Brain microvascular endothelial cell (primary cell): Measurements from ENCODE around the gene DYNLRB1.
A peak's percentile ranks its signal among the peaks of the same experiment; 100 is the strongest.

Experiments used
- DNase-seq: peaks from one replicate; pipeline ENCODE4 v3.0.0-alpha.2; 2020
- H3K27ac ChIP-seq: fragments of 250-450 bp; sonication (Bioruptor Pico); 2 replicates; pipeline ENCODE4 v1.5.1; 2020; ENCODE audit warnings: mild to moderate bottlenecking, moderate library complexity
- H3K27me3 ChIP-seq: fragments of 250-450 bp; sonication (Bioruptor Pico); replicated peaks from 2 replicates; pipeline ENCODE4 v1.5.1; 2020; ENCODE audit warnings: mild to moderate bottlenecking
- H3K36me3 ChIP-seq: fragments of 250-450 bp; sonication (Bioruptor Pico); replicated peaks from 2 replicates; pipeline ENCODE4 v1.5.1; 2020; ENCODE audit warnings: mild to moderate bottlenecking
- H3K4me3 ChIP-seq: 2 replicates; pipeline ENCODE4 v1.5.1; 2011; ENCODE audit warnings: low read depth, mild to moderate bottlenecking, control low read depth, low read length, moderate library complexity
- in situ Hi-C: cut with HindIII; loops from 2 replicates; pipeline ENCODE4 v1.10.0; 2017; ENCODE audit warnings: low sequenced_read_pairs, low pct_ligation_motif_present
- TF ChIP-seq, protein P1 (sequence below): IDR thresholded peaks from 2 replicates; pipeline ENCODE4 v1.5.1; 2011; ENCODE audit warnings: low read depth, mild to moderate bottlenecking, moderate library complexity, low read length, control low read depth, inconsistent platforms; ENCODE audit errors: missing control alignments

DYNLRB1 gene

DNA sequence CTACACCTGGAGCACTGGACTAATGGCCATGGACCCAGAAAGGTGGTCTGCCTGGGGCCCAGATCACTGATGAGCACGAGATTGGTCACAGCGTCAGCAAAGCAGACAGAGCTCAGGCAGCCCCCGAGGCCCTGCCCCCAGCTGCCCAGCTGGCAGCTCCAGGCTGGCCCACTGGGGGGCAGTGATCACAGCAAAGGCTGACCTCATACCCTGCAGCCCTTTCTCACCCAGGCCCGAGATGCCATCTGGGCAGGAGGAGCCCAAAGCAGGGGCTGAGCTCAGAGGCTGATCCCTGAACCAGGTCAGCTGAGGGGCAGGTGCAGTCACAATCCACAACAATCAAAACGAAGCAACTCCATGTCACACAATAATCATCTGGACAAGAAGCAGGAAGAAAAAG is 46.4 kb downstream of the DYNLRB1 start:
- Histone ChIP-seq H3K27ac (no peak overlapping the region), H3K36me3 (no peaks in the 10 kb centered on the region), H3K27me3 (no peaks in the 10 kb centered on the region), H3K4me3 (no peak overlapping the region)
- DNase-seq = no peak
- in situ Hi-C loops = no loop called here
- TF ChIP-seq, protein P1, sequence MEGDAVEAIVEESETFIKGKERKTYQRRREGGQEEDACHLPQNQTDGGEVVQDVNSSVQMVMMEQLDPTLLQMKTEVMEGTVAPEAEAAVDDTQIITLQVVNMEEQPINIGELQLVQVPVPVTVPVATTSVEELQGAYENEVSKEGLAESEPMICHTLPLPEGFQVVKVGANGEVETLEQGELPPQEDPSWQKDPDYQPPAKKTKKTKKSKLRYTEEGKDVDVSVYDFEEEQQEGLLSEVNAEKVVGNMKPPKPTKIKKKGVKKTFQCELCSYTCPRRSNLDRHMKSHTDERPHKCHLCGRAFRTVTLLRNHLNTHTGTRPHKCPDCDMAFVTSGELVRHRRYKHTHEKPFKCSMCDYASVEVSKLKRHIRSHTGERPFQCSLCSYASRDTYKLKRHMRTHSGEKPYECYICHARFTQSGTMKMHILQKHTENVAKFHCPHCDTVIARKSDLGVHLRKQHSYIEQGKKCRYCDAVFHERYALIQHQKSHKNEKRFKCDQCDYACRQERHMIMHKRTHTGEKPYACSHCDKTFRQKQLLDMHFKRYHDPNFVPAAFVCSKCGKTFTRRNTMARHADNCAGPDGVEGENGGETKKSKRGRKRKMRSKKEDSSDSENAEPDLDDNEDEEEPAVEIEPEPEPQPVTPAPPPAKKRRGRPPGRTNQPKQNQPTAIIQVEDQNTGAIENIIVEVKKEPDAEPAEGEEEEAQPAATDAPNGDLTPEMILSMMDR = peak; percentile 73

DNA sequence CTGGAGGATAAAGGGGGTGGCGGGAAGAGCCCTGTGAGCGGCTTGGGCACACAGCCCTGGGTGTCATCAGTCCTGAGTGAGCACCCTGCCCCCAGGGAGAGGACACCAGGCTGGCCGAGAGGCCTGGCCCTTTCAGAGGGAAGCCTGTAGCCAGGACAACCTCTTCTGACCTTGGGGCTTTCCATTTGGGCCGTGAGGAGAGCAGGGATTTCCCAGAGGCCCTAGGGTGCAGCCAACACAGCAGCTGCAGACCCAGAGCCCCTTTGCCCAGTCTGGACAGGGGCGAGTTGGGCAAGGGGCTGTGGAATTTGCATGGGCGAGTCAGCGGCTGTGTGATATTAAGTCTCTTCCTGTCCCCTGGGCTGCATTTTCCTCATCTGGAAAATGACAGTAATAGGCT is 48.6 kb downstream of the DYNLRB1 start:
- Histone ChIP-seq H3K36me3 (no peaks in the 10 kb centered on the region), H3K27ac (no peak overlapping the region), H3K4me3 (no peak overlapping the region), H3K27me3 (no peaks in the 10 kb centered on the region)
- DNase-seq = no peak
- TF ChIP-seq, protein P1 = no peak
- in situ Hi-C loops = no loop called here

DNA sequence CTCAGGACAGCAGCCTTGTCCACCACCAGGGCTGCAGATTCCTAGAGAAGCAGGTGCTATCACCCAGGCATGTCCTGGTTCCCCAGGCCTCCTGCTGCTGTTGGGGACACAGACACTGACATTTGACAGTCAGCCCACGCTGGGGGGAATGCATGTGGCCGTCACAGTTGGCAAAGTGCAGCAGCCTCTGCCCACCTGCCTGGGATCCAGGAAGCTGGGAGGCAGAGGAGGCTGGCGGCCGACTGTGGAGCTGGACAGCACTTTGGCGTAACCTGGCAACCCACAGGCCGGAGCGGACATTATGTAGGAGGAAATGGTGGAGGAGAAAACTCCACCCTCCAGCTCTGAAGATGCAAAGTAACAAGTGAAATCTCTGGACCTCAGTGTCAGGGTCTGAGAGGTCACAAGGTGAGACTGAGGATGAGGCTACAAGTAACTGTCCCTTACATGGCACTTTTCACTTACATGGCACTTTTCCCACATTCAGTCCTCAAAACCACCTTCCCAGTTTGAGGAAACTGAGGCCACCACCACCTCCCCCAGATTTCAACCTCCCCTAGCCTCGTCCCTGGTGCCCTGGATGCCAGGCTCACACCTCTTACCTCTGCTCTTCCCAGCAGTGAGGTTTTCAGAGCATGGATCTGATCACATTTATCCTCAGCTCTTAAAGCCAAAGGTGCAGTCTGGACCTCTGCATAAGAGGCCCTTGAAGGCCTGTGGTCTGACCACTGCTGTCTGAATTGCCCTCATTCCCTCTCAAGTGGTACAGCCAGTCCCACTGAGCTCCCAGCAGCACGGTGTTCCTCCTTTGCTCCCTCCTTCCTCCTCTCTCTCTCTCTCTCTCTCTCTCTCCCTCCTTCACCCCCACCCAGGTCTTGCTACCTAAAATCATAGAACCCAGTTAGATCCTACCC is 51.0 kb downstream of the DYNLRB1 start:
- in situ Hi-C loops = no loop called here
- Histone ChIP-seq H3K27me3 (no peaks in the 10 kb centered on the region), H3K27ac (no peak overlapping the region), H3K36me3 (no peaks in the 10 kb centered on the region), H3K4me3 (no peak overlapping the region)
- TF ChIP-seq, protein P1 = no peak
- no peak for DNase-seq

DNA sequence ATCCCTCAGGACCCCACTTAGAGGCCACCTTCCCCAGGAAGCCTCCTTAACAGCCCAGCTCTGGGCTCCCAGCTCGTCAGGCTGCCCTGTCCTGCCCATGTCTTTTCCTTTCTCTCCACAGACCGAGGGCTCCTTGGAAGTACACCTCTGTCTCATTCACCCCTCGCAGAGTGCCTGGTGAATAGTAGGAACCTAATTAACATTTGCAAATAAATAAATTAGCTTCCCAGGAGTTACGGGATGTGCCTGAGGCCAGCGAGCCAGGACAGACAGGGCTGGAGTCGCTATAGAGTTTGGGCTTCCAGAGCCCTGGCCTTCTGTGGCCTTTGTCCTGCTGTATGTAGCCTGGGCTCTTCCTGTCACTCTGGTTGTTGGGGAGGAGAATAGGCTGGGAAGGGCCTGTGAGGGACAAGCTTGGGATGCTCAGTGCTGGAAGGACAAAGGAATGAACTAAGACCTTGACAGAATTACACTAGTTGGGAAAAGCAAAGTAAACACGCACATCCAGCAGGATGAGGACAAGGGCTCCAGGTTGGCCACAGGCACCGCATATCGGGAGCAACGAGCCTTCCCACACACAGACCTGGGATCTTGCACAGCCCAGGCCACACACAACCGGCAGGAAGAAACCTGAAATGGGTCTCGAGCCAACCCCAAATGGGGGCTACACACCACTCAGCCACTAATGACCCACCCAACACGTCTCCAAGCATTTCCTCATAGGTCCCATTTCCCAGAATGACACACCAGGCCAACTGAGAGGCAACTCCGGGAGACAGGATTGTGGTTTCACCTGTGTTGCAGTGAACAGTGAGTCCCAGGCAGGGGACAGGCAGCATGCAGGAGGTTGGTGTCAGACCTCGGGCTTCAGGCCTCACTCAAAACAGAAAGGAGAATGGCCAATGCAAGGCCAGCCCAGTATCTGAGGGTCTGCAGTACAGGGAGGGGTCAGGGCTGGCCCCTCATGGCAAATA is 52.0 kb downstream of the DYNLRB1 start:
- Histone ChIP-seq H3K27me3 (no peaks in the 10 kb centered on the region), H3K4me3 (no peak overlapping the region), H3K27ac (no peak overlapping the region), H3K36me3 (no peaks in the 10 kb centered on the region)
- no peak for DNase-seq
- in situ Hi-C loops = no loop called here
- TF ChIP-seq, protein P1 = no peak

DNA sequence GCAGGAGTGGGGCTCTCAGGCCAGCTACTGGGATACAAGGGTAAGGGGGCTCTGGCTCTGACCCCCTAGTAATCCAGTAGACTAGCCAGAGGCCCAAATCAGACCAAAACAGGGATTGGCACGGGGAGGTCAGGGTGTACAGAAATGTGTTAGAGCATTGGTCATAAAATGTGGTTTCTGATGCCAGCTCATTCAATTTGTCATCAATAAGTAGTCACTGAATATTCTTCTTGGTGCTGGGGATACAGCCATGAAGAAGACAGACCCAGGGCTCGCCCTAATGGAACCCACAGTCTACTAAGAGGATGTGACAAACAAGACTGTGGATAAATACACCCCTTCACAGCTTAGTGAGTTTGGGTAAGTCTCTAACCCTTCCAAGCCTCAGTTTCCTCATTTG is 53.4 kb downstream of the DYNLRB1 start:
- H3K27me3 ChIP-seq = no peaks in the 10 kb centered on the region
- no peak overlapping the region for H3K4me3 ChIP-seq
- no peaks in the 10 kb centered on the region for H3K36me3 ChIP-seq
- in situ Hi-C loops = no loop called here
- DNase-seq = no peak
- TF ChIP-seq, protein P1 = no peak
- no peak overlapping the region for H3K27ac ChIP-seq
